Body of pancreas (tissue), 4 donors: ENCODE measurements around the gene MYRFL. TPM values are rescaled to one million over a fixed set of nuclear protein-coding genes. Genes with fewer than 3 reads are reported as not detected.

Source experiments
- ATAC-seq: fragments of 150-250 bp; one replicate; pipeline ENCODE4 v1.9.1; 2016
- DNase-seq, 4 donors: peaks; one replicate each; pipeline ENCODE4 v3.0.0-alpha.2; 2019
- H3K27ac ChIP-seq, 4 donors: fragments of 200-600 bp; sonication (generic); 1 replicate in 3 of 4; 2 replicates in 1 of 4; pipeline versions ENCODE4 v1.5.1 to v1.6.1; 2016 to 2019; ENCODE audit warnings: mild to moderate bottlenecking in 1 of 4, mixed read lengths in 1 of 4, moderate library complexity in 1 of 4
- H3K27me3 ChIP-seq, 2 donors: fragments of 200-600 bp; sonication (generic); one replicate each; pipeline ENCODE4 v1.6.0; 2016; ENCODE audit warnings: mild to moderate bottlenecking in 1 of 2
- H3K36me3 ChIP-seq, 2 donors: fragments of 200-600 bp; sonication (generic); replicated peaks in 1 of 2; 2 replicates each; pipeline ENCODE4 v1.5.1; 2016; ENCODE audit warnings: low read depth in 2 of 2; ENCODE audit not compliant: insufficient read depth in 1 of 2
- H3K4me1 ChIP-seq: fragments of 200-600 bp; sonication (generic); one replicate; pipeline ENCODE4 v1.6.0; 2016
- H3K4me3 ChIP-seq, 2 donors: fragments of 200-600 bp; sonication (generic); 1 replicate in 1 of 2; 2 replicates in 1 of 2; pipeline ENCODE4 v1.5.1; 2016 to 2019
- H3K9me3 ChIP-seq, 3 donors: fragments of 200-600 bp; sonication (generic); 1 replicate in 2 of 3; 2 replicates in 1 of 3; pipeline ENCODE4 v1.5.1; 2016
- POLR2A ChIP-seq, 3 donors: fragments of 450-650 bp; IDR thresholded peaks; one replicate each; pipeline ENCODE4 v1.6.1; 2016; ENCODE audit warnings: antibody characterized with exemption in 3 of 3, mild to moderate bottlenecking in 2 of 3
- WGBS, 2 donors: methylation state at CpG; one replicate each; pipeline ENCODE4 v1.1.5; 2017; 5-methylcytosine and 5-hydroxymethylcytosine counted together
- intact Hi-C: fragments of 100-400 bp; cut with DNase I; formaldehyde crosslinking; loops from one replicate; pipeline ENCODE4 v1.15.1; 2023
- total RNA-seq, 2 donors: library from RNA; depleted of rRNA; stranded (reverse); fragments of >200 nt; gene quantifications; one replicate each; pipeline ENCODE4 v1.1.0, GENCODE V29; 2016
- TF ChIP-seq, protein P1 (sequence below), 7 experiments: fragments of 450-650 bp in 4 of 7; fragments of 200-600 bp in 3 of 7; sonication (generic) in 3 of 7; IDR thresholded peaks; one replicate each; pipeline ENCODE4 v1.5.1; 2016 to 2019; ENCODE audit warnings: antibody characterized with exemption in 7 of 7

MYRFL gene
- total RNA-seq, 2 donors from 2014 or later = under 0.01 to 0.52 TPM

GRCh38 chr12:69925291-69925690 lies 100.3 kb downstream of the MYRFL start:
- H3K27me3 ChIP-seq = no peaks in the 10 kb centered on the region
- TF ChIP-seq POLR2A (IDR thresholded peaks at IDR 0.05) = no peak
- TF ChIP-seq, protein P1, sequence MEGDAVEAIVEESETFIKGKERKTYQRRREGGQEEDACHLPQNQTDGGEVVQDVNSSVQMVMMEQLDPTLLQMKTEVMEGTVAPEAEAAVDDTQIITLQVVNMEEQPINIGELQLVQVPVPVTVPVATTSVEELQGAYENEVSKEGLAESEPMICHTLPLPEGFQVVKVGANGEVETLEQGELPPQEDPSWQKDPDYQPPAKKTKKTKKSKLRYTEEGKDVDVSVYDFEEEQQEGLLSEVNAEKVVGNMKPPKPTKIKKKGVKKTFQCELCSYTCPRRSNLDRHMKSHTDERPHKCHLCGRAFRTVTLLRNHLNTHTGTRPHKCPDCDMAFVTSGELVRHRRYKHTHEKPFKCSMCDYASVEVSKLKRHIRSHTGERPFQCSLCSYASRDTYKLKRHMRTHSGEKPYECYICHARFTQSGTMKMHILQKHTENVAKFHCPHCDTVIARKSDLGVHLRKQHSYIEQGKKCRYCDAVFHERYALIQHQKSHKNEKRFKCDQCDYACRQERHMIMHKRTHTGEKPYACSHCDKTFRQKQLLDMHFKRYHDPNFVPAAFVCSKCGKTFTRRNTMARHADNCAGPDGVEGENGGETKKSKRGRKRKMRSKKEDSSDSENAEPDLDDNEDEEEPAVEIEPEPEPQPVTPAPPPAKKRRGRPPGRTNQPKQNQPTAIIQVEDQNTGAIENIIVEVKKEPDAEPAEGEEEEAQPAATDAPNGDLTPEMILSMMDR (IDR thresholded peaks at IDR 0.05) = no peak
- ATAC-seq (no peak), DNase-seq (no peak)
- no peak overlapping the region for H3K4me3 ChIP-seq
- 63 to 71% methylated on average over 2 of the region's 2 CpGs for WGBS, 2 donors
- H3K36me3 ChIP-seq = no peaks in the 10 kb centered on the region
- H3K4me1 ChIP-seq = no peaks in the 10 kb centered on the region
- intact Hi-C loops = no loop called here
- no peak overlapping the region for H3K27ac ChIP-seq
- H3K9me3 ChIP-seq = no peaks in the 10 kb centered on the region

DNA sequence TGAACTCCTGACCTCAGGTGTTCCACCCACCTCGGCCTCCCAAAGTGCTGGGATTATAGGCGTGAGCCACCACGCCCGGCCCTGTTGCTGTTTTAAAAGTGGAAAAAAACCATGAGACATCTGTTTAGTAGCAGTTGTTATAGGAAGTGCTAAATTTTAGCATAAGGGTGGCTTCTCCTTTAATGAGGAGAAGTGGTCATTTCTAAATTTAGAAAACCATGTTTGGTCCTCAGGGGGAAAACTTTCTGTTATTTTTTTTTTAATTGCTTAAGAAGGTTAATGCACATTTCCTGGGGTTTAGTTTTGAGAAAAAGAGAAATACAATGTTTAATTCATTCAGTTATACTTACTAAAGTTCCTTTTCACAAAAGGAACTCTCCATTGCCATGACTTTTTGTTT lies 102.1 kb downstream of the MYRFL start:
- intact Hi-C loops = no loop called here
- Histone ChIP-seq H3K27me3 (no peaks in the 10 kb centered on the region), H3K4me3 (no peak overlapping the region), H3K36me3 (no peaks in the 10 kb centered on the region), H3K9me3 (no peaks in the 10 kb centered on the region), H3K27ac (no peak overlapping the region), H3K4me1 (no peaks in the 10 kb centered on the region)
- DNase-seq (no peak), ATAC-seq (no peak)
- 79 to 87% methylated on average over 4 of the region's 4 CpGs for WGBS, 2 donors
- no peak for TF ChIP-seq POLR2A (IDR thresholded peaks at IDR 0.05)
- TF ChIP-seq, protein P1 (IDR thresholded peaks at IDR 0.05) = no peak

DNA sequence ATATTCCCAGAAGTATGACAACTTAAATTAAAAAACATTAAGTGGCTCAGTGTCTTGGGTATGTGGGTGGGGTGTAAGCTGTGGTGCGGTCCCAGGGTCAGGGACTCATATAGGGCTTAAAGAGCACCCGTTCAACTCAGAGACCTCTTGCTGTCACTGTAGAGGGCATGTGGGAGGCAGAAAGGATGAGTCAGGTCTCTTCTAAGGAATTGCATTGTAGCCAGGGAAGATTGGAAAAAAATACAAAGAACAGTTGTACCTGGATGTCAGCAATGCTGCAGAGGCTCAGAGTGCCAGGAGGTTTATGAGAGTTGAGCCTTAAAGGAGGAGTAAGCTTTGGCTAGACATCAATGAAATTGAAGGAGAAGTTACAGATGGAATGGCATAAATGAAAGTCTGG lies 104.1 kb downstream of the MYRFL start:
- WGBS, 2 donors = 68% methylated on average over 2 of the region's 2 CpGs
- Histone ChIP-seq H3K36me3 (no peaks in the 10 kb centered on the region), H3K4me1 (no peaks in the 10 kb centered on the region), H3K27ac (no peak overlapping the region), H3K9me3 (no peaks in the 10 kb centered on the region), H3K27me3 (no peaks in the 10 kb centered on the region), H3K4me3 (no peak overlapping the region)
- intact Hi-C loops = no loop called here
- ATAC-seq = no peak
- no peak for DNase-seq
- TF ChIP-seq POLR2A (IDR thresholded peaks at IDR 0.05) = no peak
- TF ChIP-seq, protein P1 (IDR thresholded peaks at IDR 0.05) = no peak

- Histone ChIP-seq H3K4me3 (no peak overlapping the region), H3K27me3 (no peaks in the 10 kb centered on the region), H3K4me1 (no peaks in the 10 kb centered on the region), H3K36me3 (no peaks in the 10 kb centered on the region), H3K27ac (no peak overlapping the region), H3K9me3 (no peaks in the 10 kb centered on the region)
- TF ChIP-seq POLR2A (IDR thresholded peaks at IDR 0.05) = no peak
- TF ChIP-seq, protein P1 (IDR thresholded peaks at IDR 0.05) = no peak
- ATAC-seq (no peak), DNase-seq (no peak)
- WGBS, 2 donors = 33 to 54% methylated on average over 3 of the region's 3 CpGs
- intact Hi-C loops = no loop called here
Observed at GRCh38 chr12:69929531-69929930, 104.5 kb downstream of the MYRFL start.

DNA sequence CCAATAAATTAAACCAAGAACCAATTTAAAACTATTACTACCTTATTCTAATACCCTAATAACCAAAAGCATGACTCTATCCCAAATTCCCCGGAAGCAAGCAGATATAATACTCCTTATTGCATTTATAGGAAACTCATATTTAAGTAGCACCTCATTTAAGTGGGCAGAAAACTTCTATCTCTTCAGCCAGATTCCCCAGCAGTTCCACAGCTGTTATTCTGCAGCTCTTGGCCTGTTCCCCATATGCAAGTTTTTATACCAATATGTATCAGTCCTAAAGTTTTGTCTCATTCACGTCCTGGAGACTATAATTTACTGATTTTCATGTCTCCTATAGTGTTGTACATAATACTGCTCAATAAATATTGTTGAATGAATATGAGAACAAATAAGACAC lies 106.5 kb downstream of the MYRFL start:
- no peaks in the 10 kb centered on the region for H3K27me3 ChIP-seq
- DNase-seq (no peak), ATAC-seq (no peak)
- no peaks in the 10 kb centered on the region for H3K9me3 ChIP-seq
- H3K4me3 ChIP-seq = no peak overlapping the region
- WGBS, 2 donors = 40 to 44% methylated on average over 2 of the region's 2 CpGs
- no peak overlapping the region for H3K27ac ChIP-seq
- H3K36me3 ChIP-seq = no peaks in the 10 kb centered on the region
- intact Hi-C loops = no loop called here
- no peaks in the 10 kb centered on the region for H3K4me1 ChIP-seq
- no peak for TF ChIP-seq POLR2A (IDR thresholded peaks at IDR 0.05)
- TF ChIP-seq, protein P1 (IDR thresholded peaks at IDR 0.05) = no peak
